Embryonic facial prominence (tissue), 1 donor: ENCODE data around the gene HERC4.

Experiments used
- DNase-seq: peaks from one replicate; pipeline ENCODE4 v3.0.0-alpha.2; 2016; ENCODE audit errors: extremely low spot score

HERC4 gene

GRCh38 chr10:67965456-67965855 is 109.6 kb downstream of the HERC4 start:
- no peak for DNase-seq

DNA sequence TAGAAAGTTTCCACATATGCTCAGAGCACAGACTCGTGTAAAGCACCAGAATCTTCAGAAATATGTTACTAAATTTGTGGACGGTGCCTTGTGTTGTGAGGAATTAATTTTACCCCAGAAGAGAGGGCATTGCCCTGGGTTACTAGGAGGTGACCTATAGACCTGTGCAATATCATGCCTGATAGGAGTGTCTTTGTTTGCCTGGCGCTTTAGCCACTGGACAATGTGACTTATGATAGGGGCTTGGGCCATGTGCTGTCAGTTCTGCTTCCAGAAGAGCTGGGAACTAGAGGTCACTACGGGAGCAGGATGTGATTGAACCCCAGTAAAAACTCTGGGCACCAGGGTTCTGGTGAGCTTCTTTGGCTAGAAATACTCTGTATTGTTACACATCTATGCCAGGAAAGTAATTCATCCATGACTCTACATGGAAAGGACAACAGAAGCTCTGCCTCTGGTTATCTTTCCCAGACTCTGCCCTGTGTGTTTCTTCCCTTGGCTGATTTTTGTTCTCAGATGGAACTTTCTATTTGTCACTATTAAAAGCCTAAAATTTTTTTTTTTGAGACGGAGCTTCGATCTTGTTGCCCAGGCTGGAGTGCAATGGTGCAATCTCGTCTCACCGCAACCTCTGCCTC is 115.1 kb downstream of the HERC4 start:
- no peak for DNase-seq

- DNase-seq, result no peak
Measured at GRCh38 chr10:67955614-67956013, 119.5 kb downstream of the HERC4 start.

GRCh38 chr10:67943917-67944316 is 131.2 kb downstream of the HERC4 start:
- no peak for DNase-seq

- no peak for DNase-seq
Measured at GRCh38 chr10:67936416-67936815, 138.7 kb downstream of the HERC4 start.

DNA sequence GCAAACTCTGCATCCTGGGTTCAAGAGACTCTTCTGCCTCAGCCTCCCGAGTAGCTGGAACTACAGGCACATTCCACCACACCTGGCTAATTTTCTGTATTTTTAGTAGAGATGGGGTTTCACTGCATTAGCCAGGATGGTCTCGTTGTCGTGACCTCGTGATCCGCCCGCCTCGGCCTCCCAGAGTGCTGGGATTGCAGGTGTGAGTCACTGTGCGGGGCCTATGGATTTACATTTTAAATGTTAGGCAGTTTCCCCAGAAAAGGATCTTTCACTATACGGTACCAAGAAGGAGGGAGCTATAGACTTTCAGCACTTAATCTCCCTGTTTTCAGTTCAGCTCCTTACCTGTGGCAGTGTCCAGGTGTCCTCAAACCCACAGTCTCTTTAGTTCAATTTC is 139.9 kb downstream of the HERC4 start:
- DNase-seq, result no peak

DNA sequence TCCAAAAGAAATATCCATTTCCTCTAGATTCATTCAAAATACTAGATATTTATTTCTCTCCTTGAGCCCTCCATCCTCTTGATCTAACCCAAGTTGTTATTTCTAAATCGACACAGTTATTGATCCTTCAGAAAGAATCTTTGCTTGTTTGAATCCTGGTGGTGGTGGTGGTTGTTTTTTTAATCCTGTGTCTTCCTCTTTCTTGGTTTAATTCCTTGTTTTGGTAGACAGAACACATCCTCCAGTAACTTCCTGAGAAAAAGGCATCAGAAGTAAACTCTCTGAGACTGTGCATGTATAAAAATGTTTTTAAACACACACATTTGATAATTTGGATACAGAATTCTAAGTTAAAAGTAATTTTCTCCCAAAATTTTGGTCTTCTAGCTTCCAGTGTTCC is 140.7 kb downstream of the HERC4 start:
- no peak for DNase-seq

GRCh38 chr10:67933199-67933598 is 141.9 kb downstream of the HERC4 start:
- no peak for DNase-seq

DNA sequence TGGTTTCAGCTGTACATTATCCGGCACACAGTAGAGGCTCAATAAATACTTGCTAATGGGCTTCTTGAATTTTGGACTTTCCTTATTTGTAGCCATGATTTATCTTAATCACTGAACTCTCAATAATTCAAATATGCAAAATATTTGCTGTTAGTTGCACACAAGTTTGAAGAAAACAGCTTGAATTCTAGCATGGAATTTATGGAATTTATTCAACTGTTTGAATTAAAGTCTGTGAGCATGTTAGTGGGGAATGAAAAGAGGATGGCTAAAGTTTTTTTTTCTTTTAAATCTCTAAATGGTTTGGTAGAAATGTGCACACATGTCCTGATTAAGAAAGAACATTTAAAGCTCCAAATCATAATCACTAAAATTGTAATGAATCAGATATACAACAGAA is 148.1 kb downstream of the HERC4 start:
- no peak for DNase-seq

- no peak for DNase-seq
Measured at GRCh38 chr10:67925449-67926005, 149.6 kb downstream of the HERC4 start.

DNA sequence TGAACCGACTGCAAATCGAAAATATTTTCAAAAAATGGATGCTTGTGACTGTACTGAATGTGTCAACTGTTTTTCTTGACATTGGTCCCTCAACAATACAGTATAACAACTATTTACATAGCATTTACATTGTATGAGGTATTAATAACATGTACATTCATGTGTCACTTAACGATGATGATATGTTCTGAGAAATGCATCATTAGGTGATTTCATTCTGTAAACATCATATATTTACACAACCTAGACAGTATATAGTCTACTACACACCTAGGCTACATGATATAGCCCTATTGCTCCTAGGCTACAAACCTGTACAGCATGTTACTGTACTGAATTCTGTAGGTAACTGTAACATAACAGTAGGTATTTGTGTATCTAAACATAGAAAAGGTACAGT is 150.9 kb downstream of the HERC4 start:
- no peak for DNase-seq

GRCh38 chr10:67923551-67923950 is 151.5 kb downstream of the HERC4 start:
- no peak for DNase-seq

GRCh38 chr10:67921065-67921464 is 154.0 kb downstream of the HERC4 start:
- no peak for DNase-seq

DNA sequence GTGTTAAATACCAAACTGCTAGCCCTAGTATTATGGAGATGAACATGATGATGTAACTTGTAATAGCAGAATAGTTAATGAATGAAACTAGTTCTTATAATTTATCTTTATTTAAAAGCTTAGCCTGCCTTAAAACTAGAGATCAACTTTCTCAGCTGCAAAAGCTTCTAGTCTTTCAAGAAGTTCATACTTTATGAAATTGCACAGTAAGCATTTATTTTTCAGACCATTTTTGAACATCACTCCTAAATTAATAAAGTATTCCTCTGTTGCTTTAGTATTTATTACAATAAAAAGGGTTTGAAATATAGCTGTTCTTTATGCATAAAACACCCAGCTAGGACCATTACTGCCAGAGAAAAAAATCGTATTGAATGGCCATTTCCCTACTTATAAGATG is 157.4 kb downstream of the HERC4 start:
- DNase-seq, result no peak

DNA sequence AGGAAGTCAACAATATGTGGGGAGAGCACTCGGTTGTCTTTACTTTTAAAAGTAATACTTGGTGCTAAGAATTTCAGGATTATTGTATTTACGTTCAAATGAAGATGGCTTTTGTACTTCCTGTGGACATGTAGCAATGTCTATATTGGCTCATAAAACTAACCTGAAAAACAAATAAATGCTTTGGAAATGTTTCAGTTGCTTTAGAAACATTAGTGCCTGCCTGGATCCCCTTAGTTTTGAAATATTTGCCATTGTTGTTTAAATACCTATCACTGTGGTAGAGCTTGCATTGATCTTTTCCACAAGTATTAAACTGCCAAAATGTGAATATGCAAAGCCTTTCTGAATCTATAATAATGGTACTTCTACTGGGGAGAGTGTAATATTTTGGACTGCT is 157.9 kb downstream of the HERC4 start:
- no peak for DNase-seq

DNA sequence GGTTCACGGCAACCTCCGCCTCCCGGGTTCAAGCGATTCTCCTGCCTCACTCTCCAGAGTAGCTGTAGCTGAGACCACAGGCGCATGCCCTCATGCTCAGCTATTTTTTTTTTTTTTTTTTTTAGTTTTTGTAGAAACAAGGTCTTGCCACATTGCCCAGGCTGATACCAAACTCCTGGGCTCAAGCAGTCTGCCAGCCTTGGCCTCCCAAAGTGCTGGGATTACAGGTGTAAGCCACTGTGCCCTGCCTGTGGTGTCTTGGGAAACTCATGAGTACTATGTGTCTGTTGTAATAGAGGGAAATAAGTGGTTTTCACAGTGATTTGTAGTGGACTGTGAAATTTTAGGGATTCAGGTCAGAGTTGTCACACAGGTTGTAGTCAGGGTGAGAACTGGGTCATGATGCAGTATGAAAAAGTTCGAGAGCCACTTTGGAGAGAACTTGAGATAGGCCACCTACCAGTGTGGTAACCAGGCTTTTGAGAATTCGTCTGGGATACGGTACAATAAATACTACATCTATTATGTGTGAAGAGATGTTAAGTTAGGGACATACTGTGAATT is 160.2 kb downstream of the HERC4 start:
- DNase-seq, result no peak

DNA sequence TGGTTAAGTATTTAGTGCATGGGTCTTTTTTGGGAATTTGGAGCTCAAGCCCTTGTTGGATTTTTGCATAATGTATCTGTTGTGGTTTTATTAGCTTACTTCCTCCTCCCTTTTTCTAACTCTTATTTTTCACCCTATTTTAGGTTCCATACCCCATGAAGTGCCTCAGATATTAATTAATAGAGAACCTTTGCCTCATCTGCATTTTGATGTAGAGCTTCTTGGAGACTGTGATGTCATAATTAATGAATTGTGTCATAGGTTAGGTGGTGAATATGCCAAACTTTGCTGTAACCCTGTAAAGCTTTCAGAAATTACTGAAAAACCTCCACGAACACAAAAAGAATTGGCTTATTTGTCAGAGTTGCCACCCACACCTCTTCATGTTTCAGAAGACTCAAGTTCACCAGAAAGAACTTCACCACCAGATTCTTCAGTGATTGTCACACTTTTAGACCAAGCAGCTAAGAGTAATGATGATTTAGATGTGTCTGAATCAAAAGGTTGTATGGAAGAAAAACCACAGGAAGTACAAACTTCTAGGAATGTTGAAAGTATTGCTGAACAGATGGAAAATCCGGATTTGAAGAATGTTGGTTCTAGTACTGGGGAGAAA is 162.6 kb downstream of the HERC4 start:
- no peak for DNase-seq

GRCh38 chr10:67903581-67903980 is 171.5 kb downstream of the HERC4 start:
- DNase-seq, result no peak

GRCh38 chr10:67893637-67894036 is 181.4 kb downstream of the HERC4 start:
- DNase-seq, result no peak

DNA sequence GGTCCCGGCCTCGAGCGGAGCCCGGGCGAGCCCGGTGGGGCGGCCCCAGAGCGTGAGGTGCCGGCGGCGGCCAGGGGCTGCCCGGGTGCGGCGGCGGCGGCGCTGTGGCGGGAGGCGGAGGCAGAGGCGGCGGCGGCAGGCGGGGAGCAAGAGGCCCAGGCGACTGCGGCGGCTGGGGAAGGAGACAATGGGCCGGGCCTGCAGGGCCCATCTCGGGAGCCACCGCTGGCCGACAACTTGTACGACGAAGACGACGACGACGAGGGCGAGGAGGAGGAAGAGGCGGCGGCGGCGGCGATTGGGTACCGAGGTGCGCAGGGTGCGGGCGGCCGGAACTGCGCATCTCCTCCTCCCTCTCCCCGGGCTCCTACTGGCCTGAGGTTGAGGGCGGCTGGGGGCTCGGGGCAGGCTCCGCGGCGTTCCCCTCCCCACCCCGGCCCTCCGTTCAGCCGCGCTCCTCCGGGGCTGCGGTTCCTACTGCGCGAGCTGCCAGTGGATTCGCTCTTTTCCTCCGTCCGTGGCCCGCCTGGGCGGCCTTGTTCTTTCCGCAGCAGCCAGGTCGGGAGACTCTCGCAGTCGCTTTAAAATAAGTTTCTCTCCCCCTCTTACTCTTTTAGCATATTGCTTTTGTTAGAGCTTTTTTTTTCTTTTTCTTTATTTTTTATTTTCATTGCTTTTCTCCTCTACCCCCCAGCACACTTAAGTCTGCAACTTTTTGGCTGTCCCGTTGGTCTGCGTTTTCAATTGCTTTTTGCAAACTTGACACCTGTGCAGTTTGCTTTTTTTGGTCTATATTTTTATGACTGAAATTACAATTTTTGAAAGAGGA is 190.0 kb downstream of the HERC4 start:
- DNase-seq, result peak; percentile 31

- peak; percentile 90 for DNase-seq
Measured at GRCh38 chr10:67884313-67884841, 190.7 kb downstream of the HERC4 start, which contains the start of gene SIRT1. Gene SIRT1, plus strand, starts transcription at chr10:67884656. Its CDS starts 66 bp downstream, at chr10:67884722.

- no peak for DNase-seq
Measured at GRCh38 chr10:67883710-67884312, 191.3 kb downstream of the HERC4 start.
